Central memory CD8-positive, alpha-beta T cell (primary cell): ENCODE results near the gene HRH3.
A peak's percentile ranks its signal among the peaks of the same experiment; 100 is the strongest.

Source experiments
- ATAC-seq: fragments of 150-1000 bp; cut with Tn5 transposase; replicated peaks from 2 replicates; pipeline ENCODE4 v1.10.0; 2022; ENCODE audit warnings: mild to moderate bottlenecking, moderate FRiP score, moderate number of reproducible peaks; ENCODE audit not compliant: poor library complexity, severe bottlenecking; ENCODE audit errors: extremely low read depth
- DNase-seq, 2 donors: peaks; one replicate each; pipeline ENCODE4 v3.0.0; 2021; ENCODE audit warnings: low spot score in 2 of 2
- H3K27ac Mint-ChIP-seq: one replicate; pipeline ENCODE4 v1.8.0; 2022; ENCODE audit warnings: low read depth, mild to moderate bottlenecking, moderate library complexity, mixed read lengths
- H3K27me3 Mint-ChIP-seq: one replicate; pipeline ENCODE4 v1.8.0; 2022; ENCODE audit warnings: mixed read lengths
- H3K36me3 Mint-ChIP-seq: one replicate; pipeline ENCODE4 v1.8.0; 2022; ENCODE audit warnings: mild to moderate bottlenecking, moderate library complexity, mixed read lengths; ENCODE audit not compliant: insufficient read depth
- H3K4me1 Mint-ChIP-seq: one replicate; pipeline ENCODE4 v1.8.0; 2022; ENCODE audit warnings: mixed read lengths
- H3K4me3 Mint-ChIP-seq: one replicate; pipeline ENCODE4 v1.8.0; 2022; ENCODE audit warnings: mild to moderate bottlenecking, moderate library complexity, mixed read lengths
- H3K9me3 Mint-ChIP-seq: one replicate; pipeline ENCODE4 v1.8.0; 2022; ENCODE audit warnings: mixed read lengths

The HRH3 gene

DNA sequence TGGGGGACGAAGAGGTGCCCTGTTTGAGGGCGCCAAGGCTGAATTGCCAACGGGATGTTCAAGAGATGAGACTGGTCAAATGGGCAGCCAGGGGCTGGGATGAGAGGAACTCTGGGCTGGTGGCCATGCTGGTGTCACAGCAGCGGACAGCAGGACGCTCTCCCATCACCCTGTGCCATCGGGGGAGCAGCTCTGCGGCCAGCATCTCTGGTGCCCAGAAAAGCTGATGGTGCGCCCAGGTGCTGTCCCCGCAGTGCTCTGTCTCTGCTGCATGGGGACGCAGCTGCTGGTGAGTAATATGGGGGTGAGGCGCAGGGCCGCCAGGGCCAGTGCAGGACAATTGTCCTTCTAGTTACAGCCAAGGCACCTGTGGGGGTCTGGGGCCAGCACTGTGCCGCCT lies 4.9 kb upstream of the HRH3 start:
- H3K27me3 Mint-ChIP-seq = peaks cover 59% of the 10 kb centered on the region
- H3K9me3 Mint-ChIP-seq = no peaks in the 10 kb centered on the region
- H3K36me3 Mint-ChIP-seq = peaks cover 2% of the 10 kb centered on the region
- ATAC-seq (no peak), DNase-seq (no peak)
- no peak overlapping the region for H3K27ac Mint-ChIP-seq
- no peaks in the 10 kb centered on the region for H3K4me1 Mint-ChIP-seq
- no peak overlapping the region for H3K4me3 Mint-ChIP-seq

DNA sequence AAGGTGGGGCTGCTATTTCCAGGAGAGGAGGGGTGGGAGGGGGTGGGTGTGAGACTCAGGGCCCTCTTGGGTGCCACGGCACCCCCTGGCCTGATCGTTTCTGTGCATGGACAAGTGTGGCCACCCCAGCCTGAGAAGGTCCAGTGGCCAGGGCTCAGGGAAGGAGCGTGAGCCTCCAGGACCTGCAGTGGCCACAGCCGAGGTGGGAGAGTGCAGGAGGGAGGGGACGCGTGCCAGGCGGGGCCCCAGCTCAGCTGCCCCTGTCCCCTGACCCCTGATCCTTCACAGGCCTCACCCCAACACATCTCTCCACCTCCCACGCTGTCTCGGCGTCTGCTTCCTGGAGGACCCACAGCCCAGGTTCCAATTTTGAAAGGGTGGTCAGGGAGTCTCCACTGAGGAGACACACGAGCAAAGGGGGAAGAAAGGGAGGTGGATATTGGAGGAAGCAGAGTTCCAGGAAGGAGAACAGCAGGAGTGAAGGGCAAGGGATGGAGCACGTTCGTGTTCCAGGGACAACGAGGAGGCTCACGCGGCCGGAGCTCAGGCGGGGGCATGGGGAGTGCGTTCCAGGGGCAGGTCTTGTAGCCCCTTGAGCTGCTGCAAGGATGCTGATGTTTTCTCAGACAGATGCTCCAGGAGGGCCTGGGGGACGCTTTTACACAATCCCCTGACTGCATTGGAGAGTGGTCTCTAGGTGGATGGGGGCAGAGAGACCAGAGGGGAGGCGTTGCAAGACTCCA lies 4.2 kb upstream of the HRH3 start:
- Mint-ChIP-seq H3K27ac (no peak overlapping the region), H3K27me3 (peaks cover 60% of the 10 kb centered on the region), H3K36me3 (peaks cover 2% of the 10 kb centered on the region), H3K4me1 (peaks cover under 1% of the 10 kb centered on the region), H3K4me3 (no peak overlapping the region), H3K9me3 (no peaks in the 10 kb centered on the region)
- no peak for DNase-seq
- ATAC-seq = no peak

DNA sequence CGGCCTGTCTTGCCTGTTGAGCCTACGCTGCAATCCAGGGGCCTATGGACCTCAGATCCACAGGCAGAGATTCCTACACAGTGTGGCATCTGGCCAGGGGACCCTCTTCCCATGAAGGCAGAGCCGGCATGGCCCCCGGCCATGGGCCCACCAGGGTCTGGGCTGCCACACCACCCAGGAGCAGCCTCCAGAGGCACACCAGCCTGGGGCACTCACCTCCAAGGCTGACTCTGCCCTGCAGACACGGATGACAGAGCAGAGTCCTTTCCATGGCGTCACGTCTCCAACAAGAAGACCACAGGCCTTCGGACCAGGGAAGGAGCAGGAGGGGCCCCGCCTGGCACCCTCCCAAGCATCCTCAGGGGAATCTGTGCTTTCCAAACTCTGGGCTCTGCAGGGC lies 3.5 kb upstream of the HRH3 start:
- H3K9me3 Mint-ChIP-seq = no peaks in the 10 kb centered on the region
- H3K36me3 Mint-ChIP-seq = peaks cover 2% of the 10 kb centered on the region
- ATAC-seq = no peak
- no peak for DNase-seq
- peaks cover 4% of the 10 kb centered on the region for H3K4me1 Mint-ChIP-seq
- no peak overlapping the region for H3K4me3 Mint-ChIP-seq
- peaks cover 67% of the 10 kb centered on the region for H3K27me3 Mint-ChIP-seq
- H3K27ac Mint-ChIP-seq = no peak overlapping the region

DNA sequence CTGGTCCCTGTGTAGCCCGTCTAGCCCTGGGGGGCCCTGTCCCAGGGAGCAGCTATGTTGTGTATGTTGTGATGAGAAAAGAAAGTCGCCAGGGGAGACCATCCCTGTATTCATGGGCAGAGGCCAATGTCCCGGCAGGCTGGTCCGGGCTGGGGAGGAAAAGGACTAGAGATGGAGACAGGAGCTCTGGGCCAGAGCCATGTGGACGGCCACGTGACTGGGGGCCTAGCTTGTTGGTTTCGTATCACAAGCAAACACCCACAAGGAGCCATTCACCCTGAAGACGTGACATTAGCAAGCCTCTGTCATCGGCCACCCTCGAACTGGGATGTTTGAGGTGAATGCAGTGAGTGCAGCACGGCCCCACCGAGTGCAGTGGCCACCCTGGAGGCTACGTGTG lies 2.9 kb upstream of the HRH3 start:
- H3K9me3 Mint-ChIP-seq = no peaks in the 10 kb centered on the region
- H3K36me3 Mint-ChIP-seq = peaks cover 2% of the 10 kb centered on the region
- ATAC-seq (no peak), DNase-seq (no peak)
- peaks cover 69% of the 10 kb centered on the region for H3K27me3 Mint-ChIP-seq
- H3K27ac Mint-ChIP-seq = no peak overlapping the region
- H3K4me1 Mint-ChIP-seq = peaks cover 4% of the 10 kb centered on the region
- H3K4me3 Mint-ChIP-seq = no peak overlapping the region

- DNase-seq = no peak
- Mint-ChIP-seq H3K36me3 (peaks cover 2% of the 10 kb centered on the region), H3K9me3 (no peaks in the 10 kb centered on the region), H3K27me3 (peaks cover 73% of the 10 kb centered on the region), H3K4me1 (peaks cover 4% of the 10 kb centered on the region), H3K4me3 (no peak overlapping the region), H3K27ac (no peak overlapping the region)
- ATAC-seq = no peak
These were observed 2.3 kb upstream of the HRH3 start for GRCh38 chr20:62222266-62222850.

DNA sequence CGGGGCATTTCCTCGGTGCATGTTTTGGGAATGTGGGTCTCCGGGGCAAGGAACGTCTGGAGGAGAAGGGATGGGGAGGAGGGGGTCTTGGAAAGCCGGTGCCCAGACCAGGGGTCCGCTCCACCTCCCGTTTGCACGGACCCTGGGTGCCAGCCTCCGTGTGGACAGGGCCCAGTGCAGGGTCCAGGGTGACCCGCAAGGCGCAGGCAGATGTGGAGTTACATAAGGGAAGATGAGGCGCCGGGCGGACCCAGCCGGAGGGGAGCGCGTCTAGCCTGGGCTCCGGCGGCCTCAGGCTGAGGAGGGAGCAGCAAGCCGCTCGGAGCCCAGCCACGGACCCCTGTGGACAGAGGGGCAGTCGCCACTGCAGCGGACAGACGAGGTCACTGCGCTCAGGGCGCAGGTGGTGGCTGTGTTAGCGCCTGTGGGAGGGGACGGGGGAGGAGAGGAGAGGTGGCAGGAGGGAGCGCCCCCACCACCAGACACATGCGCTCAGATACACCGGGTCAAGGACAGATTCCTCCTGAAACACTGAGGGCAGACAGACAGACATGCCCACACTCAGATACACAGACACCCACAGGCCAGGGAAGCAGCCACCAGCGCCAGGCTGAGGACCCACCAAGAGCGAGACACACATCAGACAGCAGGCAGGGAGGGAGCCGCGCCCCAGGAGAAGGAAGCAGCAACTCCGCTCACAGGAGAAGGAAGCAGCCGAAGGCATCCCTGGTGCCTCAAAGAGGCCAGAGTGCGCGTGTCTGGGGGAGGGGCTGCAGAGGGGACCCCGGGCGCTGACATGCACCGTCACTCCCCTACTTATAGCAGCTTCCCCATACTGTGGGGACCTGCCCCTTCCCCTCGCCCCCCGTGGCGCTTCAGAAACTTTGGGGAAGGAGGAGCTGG lies 839 bp upstream of the HRH3 start:
- Mint-ChIP-seq H3K27ac (no peak overlapping the region), H3K27me3 (peaks cover 68% of the 10 kb centered on the region), H3K36me3 (peaks cover 2% of the 10 kb centered on the region), H3K9me3 (no peaks in the 10 kb centered on the region), H3K4me1 (peaks cover 4% of the 10 kb centered on the region), H3K4me3 (no peak overlapping the region)
- DNase-seq (no peak), ATAC-seq (no peak)

- Mint-ChIP-seq H3K9me3 (no peaks in the 10 kb centered on the region), H3K27ac (no peak overlapping the region), H3K27me3 (peaks cover 72% of the 10 kb centered on the region), H3K4me1 (peaks cover 4% of the 10 kb centered on the region), H3K36me3 (peaks cover 2% of the 10 kb centered on the region), H3K4me3 (peak overlapping the region; percentile 54)
- ATAC-seq = peak; percentile 21
- DNase-seq = no peak
These were observed 732 bp downstream of the HRH3 start for GRCh38 chr20:62219101-62219991.

DNA sequence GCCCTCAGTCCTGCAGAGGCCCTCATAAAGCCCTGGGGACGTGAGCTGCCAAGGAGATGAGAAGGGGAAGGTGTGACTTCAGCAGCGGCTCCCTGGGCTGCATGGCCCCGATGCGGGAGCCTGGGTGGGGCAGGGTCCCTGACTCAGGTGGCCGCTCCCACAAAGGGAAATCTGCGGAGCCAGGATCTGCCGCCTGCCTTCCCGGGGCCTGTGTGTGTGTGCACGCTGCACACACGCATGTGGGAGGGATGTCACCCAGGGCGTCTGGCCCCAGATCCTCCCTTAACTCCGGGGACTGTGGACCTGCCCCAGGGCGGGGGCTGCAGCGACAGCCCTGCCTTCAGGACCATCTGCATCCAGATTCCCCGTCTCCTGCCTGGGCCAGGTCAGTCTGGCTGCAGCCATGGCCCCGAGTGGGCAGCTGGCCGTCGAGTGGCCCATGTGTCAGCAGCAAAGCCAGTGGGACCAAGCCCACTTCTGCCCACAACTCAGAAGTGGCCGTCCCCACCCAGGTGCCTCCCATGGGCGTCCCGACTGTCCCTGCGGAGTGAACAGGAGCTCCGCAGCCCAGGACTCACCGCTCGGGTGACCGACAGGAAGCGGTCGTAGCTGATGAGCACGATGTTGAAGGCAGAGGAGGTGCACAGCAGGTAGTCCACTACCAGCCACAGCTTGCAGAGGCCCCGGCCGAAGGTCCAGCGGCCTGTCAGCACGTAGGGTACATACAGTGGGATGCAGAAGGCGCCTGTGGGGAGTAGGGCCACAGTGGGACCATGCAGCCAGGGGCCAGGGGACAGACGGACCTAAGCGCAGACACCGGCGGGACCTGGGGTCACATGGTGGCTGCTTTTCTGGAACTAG lies 1.9 kb downstream of the HRH3 start:
- Mint-ChIP-seq H3K36me3 (peaks cover 2% of the 10 kb centered on the region), H3K27ac (no peak overlapping the region), H3K27me3 (peaks cover 63% of the 10 kb centered on the region), H3K4me3 (no peak overlapping the region), H3K9me3 (no peaks in the 10 kb centered on the region), H3K4me1 (peaks cover 4% of the 10 kb centered on the region)
- ATAC-seq (no peak), DNase-seq (no peak)

DNA sequence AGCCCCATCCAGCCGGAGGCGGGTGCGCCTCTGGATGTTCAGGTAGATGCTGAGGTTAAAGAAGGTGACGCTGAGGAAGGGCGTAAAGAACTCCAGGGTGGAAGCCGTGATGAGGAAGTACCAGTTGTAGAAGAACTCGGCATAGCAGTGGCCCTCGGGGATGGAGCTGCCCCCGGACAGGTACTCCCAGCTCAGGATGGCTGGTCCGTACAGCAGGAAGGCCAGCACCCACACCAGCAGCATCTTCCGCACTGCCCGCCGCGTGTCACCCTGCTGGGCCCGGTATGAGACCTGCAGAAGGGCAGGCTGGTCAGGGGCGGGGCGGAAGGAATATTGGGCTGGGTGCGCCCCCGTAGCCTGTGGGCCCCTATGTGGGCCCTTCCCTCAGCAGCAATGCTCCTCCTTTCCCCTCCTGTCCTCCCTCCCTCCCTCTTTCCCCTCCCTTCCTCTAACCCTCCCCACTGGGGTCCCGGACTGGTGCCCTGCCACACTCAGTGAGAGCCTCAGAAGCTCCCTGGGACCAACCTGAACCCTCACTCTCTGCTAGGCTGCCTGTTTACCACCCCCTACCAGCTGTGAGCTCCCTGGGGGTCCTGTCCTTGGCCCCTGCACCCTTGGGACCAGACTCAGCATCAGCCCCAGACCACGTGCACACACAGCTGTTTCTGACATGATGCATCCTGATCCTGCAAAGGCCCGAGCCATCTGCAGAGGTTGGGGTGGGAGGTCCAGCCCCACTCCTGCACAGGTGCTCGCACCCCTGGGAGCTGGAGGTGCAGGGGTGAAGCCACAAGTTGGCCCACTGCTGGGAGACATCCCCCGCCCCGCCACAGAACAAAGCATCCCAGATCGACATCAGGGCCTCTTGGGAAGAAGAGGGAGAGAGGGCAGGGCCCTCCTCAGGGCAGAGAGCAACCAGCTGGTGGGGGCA lies 3.2 kb downstream of the HRH3 start:
- H3K4me1 Mint-ChIP-seq = peaks cover 4% of the 10 kb centered on the region
- H3K27ac Mint-ChIP-seq = no peak overlapping the region
- peaks cover 2% of the 10 kb centered on the region for H3K36me3 Mint-ChIP-seq
- H3K4me3 Mint-ChIP-seq = no peak overlapping the region
- no peak for ATAC-seq
- no peaks in the 10 kb centered on the region for H3K9me3 Mint-ChIP-seq
- DNase-seq = no peak
- H3K27me3 Mint-ChIP-seq = peaks cover 50% of the 10 kb centered on the region

DNA sequence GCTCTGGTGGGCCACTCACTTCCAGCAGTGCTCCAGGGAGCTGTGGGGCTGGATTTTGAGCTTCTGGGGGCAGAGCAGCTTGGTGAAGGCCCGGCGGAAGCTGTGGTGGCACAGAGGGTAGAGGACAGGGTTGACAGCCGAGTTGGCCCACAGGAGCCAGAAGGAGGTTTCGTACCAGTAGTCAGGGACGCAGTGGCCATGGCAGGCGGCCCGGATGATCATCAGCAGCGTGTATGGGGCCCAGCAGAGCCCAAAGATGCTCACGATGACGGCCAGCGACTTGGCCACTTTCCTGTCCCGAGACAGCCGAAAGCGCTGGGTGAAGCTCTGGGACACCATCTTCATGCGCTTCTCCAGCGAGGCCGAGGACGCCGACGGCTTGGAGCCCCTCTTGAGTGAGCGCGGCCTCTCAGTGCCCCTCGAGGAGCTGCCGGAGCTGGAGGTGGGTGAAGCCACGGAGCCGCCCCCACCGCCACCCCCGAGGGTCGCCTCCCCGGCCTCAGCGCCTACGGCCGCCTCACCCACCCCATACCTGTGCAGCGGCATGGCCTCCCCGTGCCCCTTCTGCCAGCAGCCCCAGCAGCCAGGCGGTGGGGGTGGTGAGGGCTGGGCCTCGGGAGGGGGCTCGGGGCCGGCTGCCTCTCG lies 4.0 kb downstream of the HRH3 start:
- Mint-ChIP-seq H3K27ac (no peak overlapping the region), H3K4me3 (no peak overlapping the region), H3K9me3 (no peaks in the 10 kb centered on the region), H3K4me1 (peaks cover 4% of the 10 kb centered on the region), H3K27me3 (peaks cover 42% of the 10 kb centered on the region), H3K36me3 (peaks cover under 1% of the 10 kb centered on the region)
- DNase-seq (no peak), ATAC-seq (no peak)
